HG03108 (cell line): ENCODE data around the gene ATP13A3.

ENCODE experiments used
- ATAC-seq: cut with Tn5 transposase; IDR thresholded peaks from one replicate; pipeline ENCODE4 v1.9.1; 2021; ENCODE audit warnings: moderate library complexity; ENCODE audit not compliant: unreplicated experiment

ATP13A3 gene

GRCh38 chr3:194375473-194376240 lies 111.1 kb downstream of the ATP13A3 start:
- ATAC-seq, result no peak

DNA sequence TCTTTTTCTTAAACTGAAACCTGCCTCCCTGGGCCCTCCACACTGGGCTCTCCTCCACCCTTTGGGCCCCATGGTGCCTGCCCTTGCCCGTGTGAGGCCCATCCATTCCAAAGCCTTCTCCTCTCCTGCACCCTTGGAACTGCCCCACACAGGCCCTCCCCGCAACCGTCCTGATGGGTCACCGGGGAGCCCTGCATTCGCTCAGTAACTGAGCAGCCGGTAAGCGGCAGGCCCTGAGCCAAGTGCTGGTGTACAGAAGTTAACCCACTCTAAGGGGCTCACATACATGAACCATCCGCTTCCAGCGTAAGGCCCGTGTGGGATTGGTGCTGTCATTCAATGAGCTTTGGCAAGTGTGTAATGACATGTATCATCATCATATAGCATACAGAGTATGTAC lies 111.9 kb downstream of the ATP13A3 start:
- no peak for ATAC-seq

- ATAC-seq, result no peak
Observed at GRCh38 chr3:194373899-194374298, 112.9 kb downstream of the ATP13A3 start.

DNA sequence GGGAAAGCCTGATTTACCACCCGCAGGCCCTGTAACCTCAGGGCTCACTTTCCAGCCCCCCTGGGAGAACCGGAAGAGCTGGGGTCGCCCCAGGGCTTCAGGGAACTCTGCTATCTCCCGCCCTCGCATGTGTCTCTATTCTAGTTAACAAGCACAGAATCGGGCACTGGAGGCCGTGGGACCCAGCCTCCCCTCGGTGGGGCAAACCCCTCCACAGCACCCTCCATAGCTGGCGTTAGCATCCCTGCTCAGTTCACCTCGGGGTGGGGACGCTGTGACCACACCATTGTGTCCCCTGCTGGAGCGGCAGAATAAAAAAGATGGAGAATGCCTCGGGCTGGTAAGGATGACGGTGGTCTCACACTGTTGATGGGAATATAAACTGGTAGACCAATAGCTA lies 113.8 kb downstream of the ATP13A3 start:
- ATAC-seq, result no peak

GRCh38 chr3:194370753-194371152 lies 116.0 kb downstream of the ATP13A3 start:
- no peak for ATAC-seq

DNA sequence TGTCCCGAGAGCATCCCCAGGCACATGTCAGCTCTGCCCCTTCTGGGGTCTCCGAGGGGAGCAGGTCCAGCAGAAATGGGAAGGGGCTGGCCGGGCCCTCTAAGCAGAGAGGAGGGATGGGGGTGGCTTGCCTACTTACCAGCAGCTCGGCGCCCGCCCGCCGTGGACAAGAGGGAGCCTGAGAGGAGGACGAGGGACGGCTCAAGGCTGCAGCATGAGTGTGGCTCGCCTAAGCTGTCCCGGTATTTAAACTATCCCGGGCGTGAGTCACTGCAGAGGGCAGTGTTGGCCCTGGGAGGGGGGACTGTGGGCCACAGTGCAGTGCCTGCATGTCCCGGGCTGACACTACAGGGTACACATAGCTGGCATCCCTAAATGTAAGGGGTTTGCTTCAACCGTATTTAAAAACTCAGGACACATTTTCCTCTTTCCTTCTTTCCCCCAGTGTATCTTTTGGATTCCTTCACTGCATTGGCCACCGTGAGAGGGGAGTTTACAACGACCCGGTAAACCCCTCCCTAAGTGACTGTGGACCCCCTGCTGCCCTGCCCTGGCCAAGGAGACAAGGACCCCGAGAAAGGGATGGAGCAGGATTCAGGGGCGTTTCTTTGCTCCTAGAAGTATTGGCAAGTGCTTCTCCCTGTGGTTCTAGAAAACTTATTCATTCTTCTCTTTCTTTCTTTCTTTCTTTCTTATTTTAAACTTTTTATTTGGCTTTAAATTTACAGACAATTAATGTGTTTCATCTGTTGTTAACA lies 117.1 kb downstream of the ATP13A3 start, which contains the start of gene LRRC15:
LRRC15 (minus strand) TSS at position 222 of the 758 bp plus-strand sequence. CDS start 8,700 bp downstream, outside the sequence.
- ATAC-seq, result no peak

- no peak for ATAC-seq
Observed at GRCh38 chr3:194368918-194369317, 117.9 kb downstream of the ATP13A3 start.

DNA sequence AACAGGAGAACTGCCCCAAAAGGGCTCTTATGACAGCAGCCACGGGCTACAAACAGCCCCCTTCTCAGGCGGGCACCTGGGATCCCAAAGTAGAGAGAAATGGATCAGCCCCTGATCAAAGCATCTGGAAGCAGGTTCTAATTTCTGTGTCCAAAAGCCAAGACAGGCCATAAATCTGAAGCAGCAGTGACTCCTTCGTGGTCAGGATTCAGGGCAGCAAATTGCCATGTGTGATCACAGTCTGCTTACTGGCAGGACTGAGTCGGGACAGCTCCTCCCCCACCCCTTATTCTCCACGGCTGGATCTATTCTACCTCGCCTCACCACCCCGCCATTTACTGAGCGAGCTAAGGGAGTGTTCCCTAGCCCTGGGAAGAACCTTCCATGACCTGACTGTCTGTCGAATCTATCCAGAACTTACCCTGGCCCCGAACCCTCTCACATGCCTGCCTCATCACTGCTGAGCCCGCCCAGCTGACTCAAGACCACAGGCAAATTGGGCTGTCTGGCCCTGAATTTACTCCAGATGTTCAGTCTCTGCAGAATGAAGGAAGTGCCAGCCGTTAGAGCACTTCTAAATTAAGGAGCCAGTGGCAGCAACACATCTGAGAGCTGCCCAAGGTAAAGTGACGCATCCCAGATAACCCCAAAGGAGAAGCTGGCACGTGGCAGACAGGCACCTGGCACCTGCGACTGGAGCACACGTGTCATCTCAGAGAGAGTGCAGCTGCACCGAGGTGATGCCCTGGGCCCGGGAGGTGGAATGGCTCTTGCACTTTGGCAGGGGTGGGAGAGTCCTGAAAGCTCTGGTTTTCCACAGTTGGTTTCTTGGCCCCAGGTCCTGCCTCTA lies 118.6 kb downstream of the ATP13A3 start:
- ATAC-seq, result no peak

GRCh38 chr3:194365978-194366490 lies 120.8 kb downstream of the ATP13A3 start:
- ATAC-seq, result no peak

- ATAC-seq, result no peak
Observed at GRCh38 chr3:194365526-194365925, 121.3 kb downstream of the ATP13A3 start.

DNA sequence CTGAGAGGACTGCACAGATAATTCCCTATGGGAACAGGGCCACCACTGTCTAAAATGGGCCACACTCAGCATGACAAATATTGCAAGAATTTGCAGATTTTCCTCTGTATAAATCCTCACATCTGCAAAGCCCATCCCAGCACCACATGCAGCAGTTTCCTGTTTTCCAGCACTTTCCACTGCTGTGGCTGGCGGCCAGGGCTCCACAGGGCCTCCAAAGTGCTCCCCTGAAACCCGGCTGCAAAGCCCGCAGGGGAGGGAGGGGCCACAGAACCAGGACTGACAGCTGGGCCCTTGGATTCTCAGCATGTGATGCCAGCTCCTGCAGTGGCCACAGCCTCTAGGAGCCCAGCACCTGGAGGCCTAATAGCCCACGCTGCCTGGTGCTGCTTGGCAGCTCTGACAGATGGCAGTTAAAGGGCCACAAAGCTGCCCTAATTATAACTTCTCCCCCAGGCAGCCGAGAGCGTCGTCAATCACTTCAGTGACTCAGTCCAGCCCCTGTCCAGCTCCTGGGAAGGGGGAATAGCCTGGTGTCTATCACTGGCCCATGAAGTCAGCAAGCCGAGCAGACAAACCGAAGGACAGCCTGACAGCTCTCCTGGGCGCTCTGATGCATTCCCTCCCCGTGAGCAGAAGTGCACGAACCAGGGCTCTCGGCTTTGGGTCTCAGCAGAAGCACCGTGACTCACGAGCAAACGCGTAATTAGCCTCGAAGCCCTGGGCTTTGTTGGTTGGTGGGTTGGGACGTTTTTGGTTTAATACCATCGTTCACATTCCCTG lies 122.0 kb downstream of the ATP13A3 start:
- no peak for ATAC-seq

DNA sequence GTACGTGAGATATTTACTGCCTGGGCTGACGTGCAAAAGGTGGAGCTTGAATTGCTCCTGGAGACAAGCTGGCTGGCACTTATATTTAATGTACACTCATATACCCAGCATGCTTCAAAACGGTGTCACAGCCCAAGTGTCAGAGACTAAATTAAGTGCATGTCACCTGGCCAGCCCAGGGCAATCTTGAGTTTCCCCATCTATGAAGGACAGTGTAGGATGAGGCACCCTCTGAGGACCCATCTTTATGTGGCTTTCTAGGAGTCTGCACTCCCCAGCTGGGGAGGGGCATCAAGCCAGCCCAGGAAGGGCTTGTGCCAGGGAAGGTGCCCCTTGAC lies 122.5 kb downstream of the ATP13A3 start:
- ATAC-seq, result no peak

DNA sequence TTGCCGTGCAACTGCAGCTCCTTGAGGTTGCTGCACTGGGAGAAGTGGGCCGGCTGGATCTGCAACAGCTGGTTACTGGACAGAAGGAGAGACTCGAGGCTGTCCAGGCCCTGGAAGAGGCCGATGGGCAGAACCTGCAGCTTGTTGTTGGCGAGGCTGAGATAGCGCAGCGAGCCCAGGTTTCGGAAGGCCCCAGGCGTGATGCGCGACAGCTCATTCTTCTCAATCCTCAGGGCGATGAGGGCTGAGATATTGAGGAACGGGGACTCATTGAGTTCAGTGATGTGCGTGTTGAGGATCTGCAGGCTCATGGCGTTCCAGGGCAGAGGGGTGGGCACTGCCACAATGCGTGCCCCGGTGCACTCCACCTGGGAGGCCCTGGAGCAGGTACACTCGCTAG lies 126.2 kb downstream of the ATP13A3 start:
- ATAC-seq, result no peak

GRCh38 chr3:194357681-194358080 lies 129.1 kb downstream of the ATP13A3 start:
- no peak for ATAC-seq

DNA sequence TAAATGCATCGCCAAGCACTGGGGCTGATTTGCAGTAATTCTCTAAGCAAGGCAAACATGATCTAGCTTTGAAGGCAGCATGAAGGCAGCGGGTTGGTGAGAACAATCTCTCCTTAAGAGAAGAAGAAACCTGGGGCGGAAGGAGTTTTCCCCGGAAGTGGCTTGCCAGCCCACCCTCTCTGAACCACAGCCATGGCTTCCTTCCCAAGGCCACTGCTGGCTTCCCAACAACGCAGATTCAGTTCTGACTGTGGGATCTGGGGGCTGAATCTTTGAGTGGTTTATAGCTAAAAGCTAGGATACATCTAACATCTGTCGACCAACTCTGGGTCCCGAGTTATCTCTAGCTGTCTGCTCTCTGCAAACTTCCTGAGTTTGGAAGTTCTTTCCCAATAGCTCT lies 131.4 kb downstream of the ATP13A3 start:
- no peak for ATAC-seq

DNA sequence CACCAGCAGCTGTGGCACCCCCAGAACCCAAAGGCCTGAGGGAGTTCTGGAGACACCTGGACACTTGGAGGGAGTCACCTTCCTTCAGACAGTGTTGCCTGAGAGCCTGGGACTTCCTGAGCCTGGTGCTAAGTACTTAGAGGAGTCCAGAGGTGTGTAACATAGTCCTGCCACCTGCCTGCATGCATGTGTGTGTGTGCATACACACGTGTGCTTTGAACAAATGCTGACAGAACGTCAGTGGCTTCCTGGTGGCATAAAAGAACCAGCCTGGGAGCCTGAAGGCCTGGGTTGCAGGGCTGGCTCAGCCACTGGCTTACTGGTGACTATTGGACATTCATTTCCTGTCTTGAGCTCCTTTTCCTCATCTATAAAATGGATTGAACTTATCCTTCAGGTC lies 132.5 kb downstream of the ATP13A3 start:
- no peak for ATAC-seq
